ENCODE results near the gene ZC3HAV1. TPM values are rescaled to one million over a fixed set of nuclear protein-coding genes. Genes with fewer than 3 reads are reported as not detected.
A peak's percentile ranks its signal among the peaks of the same experiment; 100 is the strongest.

Gene ZC3HAV1
- total and polyA plus RNA-seq, 10 donors = 12.7 to 82.4 (median 61.7) TPM

- Histone ChIP-seq H3K36me3 (no peaks in the 10 kb centered on the region), H3K4me3 (peak overlapping the region in 1 of 8 donors; percentile 47), H3K4me1 (peaks cover 0 to 28% (median 22%) of the 10 kb centered on the region in 6 donors), H3K27ac (peak overlapping the region; percentile 14 to 90 (median 80)), H3K27me3 (replicated peaks in 1 of 7) (no peaks in the 10 kb centered on the region), H3K9me3 (no peaks in the 10 kb centered on the region)
- no peak for DNase-seq
- 80 to 90% (median 87%) methylated on average over 4 of the region's 4 CpGs for WGBS, 5 donors
- TF ChIP-seq CTCF (IDR thresholded peaks at IDR 0.05 in 8 of 11, conservative IDR thresholded peaks at IDR 0.05 in 3 of 11) = no peak
- intact Hi-C loops (cut with DNase I; ENCODE audit: low total_unique reads) = no loop called here
Measured at GRCh38 chr7:139119486-139119849, 9.9 kb upstream of the ZC3HAV1 start.

GRCh38 chr7:139118805-139119485 lies 9.4 kb upstream of the ZC3HAV1 start:
- intact Hi-C loops (cut with DNase I; ENCODE audit: low total_unique reads) = no loop called here
- Histone ChIP-seq H3K27ac (peak overlapping the region; percentile 14 to 90 (median 80)), H3K36me3 (no peaks in the 10 kb centered on the region), H3K9me3 (no peaks in the 10 kb centered on the region), H3K27me3 (replicated peaks in 1 of 7) (no peaks in the 10 kb centered on the region), H3K4me3 (peak overlapping the region in 1 of 8 donors; percentile 47), H3K4me1 (peaks cover 0 to 28% (median 22%) of the 10 kb centered on the region in 6 donors)
- TF ChIP-seq POLR2AphosphoS5 (IDR thresholded peaks at IDR 0.05) (peak in 1 of 3 donors; percentile 40), CTCF (IDR thresholded peaks at IDR 0.05 in 8 of 11, conservative IDR thresholded peaks at IDR 0.05 in 3 of 11) (no peak)
- WGBS, 5 donors = 38 to 61% (median 44%) methylated on average over 7 of the region's 7 CpGs
- DNase-seq = peak; percentile 85

- peak overlapping the region in 1 of 8 donors; percentile 47 for H3K4me3 ChIP-seq
- H3K4me1 ChIP-seq = peaks cover 0 to 28% (median 22%) of the 10 kb centered on the region in 6 donors
- 30 to 61% (median 31%) methylated on average over 8 of the region's 8 CpGs for WGBS, 5 donors
- no peaks in the 10 kb centered on the region for H3K27me3 ChIP-seq (replicated peaks in 1 of 7)
- H3K36me3 ChIP-seq = no peaks in the 10 kb centered on the region
- DNase-seq = no peak
- intact Hi-C loops (cut with DNase I; ENCODE audit: low total_unique reads) = no loop called here
- TF ChIP-seq CTCF (IDR thresholded peaks at IDR 0.05 in 8 of 11, conservative IDR thresholded peaks at IDR 0.05 in 3 of 11) = no peak
- no peak for TF ChIP-seq POLR2A (IDR thresholded peaks at IDR 0.05)
- H3K9me3 ChIP-seq = no peaks in the 10 kb centered on the region
- peak overlapping the region; percentile 14 to 90 (median 80) for H3K27ac ChIP-seq
Measured at GRCh38 chr7:139118234-139118804, 8.8 kb upstream of the ZC3HAV1 start.

GRCh38 chr7:139117599-139118233 lies 8.2 kb upstream of the ZC3HAV1 start:
- no peak for TF ChIP-seq POLR2AphosphoS5 (IDR thresholded peaks at IDR 0.05)
- no peak for TF ChIP-seq CTCF (IDR thresholded peaks at IDR 0.05 in 8 of 11, conservative IDR thresholded peaks at IDR 0.05 in 3 of 11)
- TF ChIP-seq POLR2A (IDR thresholded peaks at IDR 0.05) = no peak
- H3K4me1 ChIP-seq = peaks cover 0 to 29% (median 22%) of the 10 kb centered on the region in 6 donors
- no peaks in the 10 kb centered on the region for H3K27me3 ChIP-seq (replicated peaks in 1 of 7)
- no peak overlapping the region for H3K4me3 ChIP-seq
- no peaks in the 10 kb centered on the region for H3K36me3 ChIP-seq
- intact Hi-C loops (cut with DNase I; ENCODE audit: low total_unique reads) = no loop called here
- H3K9me3 ChIP-seq = no peaks in the 10 kb centered on the region
- 79 to 94% (median 81%) methylated on average over 5 of the region's 5 CpGs for WGBS, 5 donors
- peak overlapping the region in 6 of 8 donors; percentile 67 to 90 (median 86) for H3K27ac ChIP-seq
- no peak for DNase-seq

Data from spleen (tissue), 11 donors.